Muscle of arm (tissue), 12 donors: Measurements from ENCODE around the gene BIRC6. TPM values are rescaled to one million over a fixed set of nuclear protein-coding genes. Genes with fewer than 3 reads are reported as not detected.

Experiments
- polyA plus RNA-seq, 12 donors: library from polyadenylated mRNA; unstranded; fragments of 120-200 nt; gene quantifications; one replicate each; pipeline ENCODE4 v1.2.1, GENCODE V29; 2013; ENCODE audit not compliant: insufficient read length in 12 of 12

The BIRC6 gene
- polyA plus RNA-seq, 12 donors = 41.6 to 62.0 (median 49.9) TPM; not detected in 1

Other genes starting within 250 kb of the BIRC6 start
- gene SLC30A6, start 191.2 kb upstream of the BIRC6 start, polyA plus RNA-seq = 10 to 100 TPM in 11 of 12 donors, not detected in 1; 16.7 to 22.6 (median 19.9) TPM
- 1 to 10 TPM in 6 of 12 donors, under 1 TPM in 4, not detected in 2; 0.49 to 1.8 (median 1.1) TPM for gene NLRC4, start 92.1 kb upstream of the BIRC6 start, polyA plus RNA-seq
- 100 to 1,000 TPM in 1 of 12 donors, 10 to 100 TPM in 11; 27.1 to 292 (median 51.0) TPM for gene YIPF4, start 79.1 kb upstream of the BIRC6 start, polyA plus RNA-seq